H1 (cell line): ENCODE results near the gene FERMT2. TPM values are rescaled to one million over a fixed set of nuclear protein-coding genes. Genes with fewer than 3 reads are reported as not detected.

ENCODE experiments used
- CTCF ChIA-PET: fragments of 300-600 bp; sonication (Branson Sonifier 250); formaldehyde crosslinking; loops from one replicate; lab custom pipeline; 2021; ENCODE audit not compliant: partially characterized antibody; lab: Charles Lee
- POLR2A ChIA-PET: fragments of 300-600 bp; sonication (Branson Sonifier 250); formaldehyde crosslinking; loops from one replicate; lab custom pipeline; 2021; ENCODE audit warnings: inconsistent platforms; ENCODE audit not compliant: partially characterized antibody; lab: Charles Lee
- DNase-seq, 2 experiments: peaks; one replicate each; pipeline versions ENCODE4 v3.0.0 to v3.0.0-alpha.2; 2010 to 2022; ENCODE audit warnings: low spot score in 2 of 2, low read depth in 1 of 2, mixed read lengths in 1 of 2
- FAIRE-seq: peaks from 2 replicates; lab custom pipeline; 2011; peaks lifted over from hg19 to GRCh38; lab: Jason Lieb, UNC
- H2AFZ ChIP-seq: 2 replicates; pipeline ENCODE4 v1.8.1; 2012; ENCODE audit warnings: low read length, inconsistent platforms
- H2AK5ac ChIP-seq: 2 replicates; pipeline ENCODE4 v1.6.1; 2013; ENCODE audit warnings: low read depth, low read length
- H2BK120ac ChIP-seq: replicated peaks from 2 replicates; pipeline ENCODE3; 2013; ENCODE audit warnings: low read depth, low read length, inconsistent platforms
- H2BK12ac ChIP-seq: 2 replicates; pipeline ENCODE4 v1.6.1; 2013; ENCODE audit warnings: low read depth, low read length
- H2BK15ac ChIP-seq: 2 replicates; pipeline ENCODE4 v1.6.1; 2013; ENCODE audit warnings: low read length
- H2BK20ac ChIP-seq: 2 replicates; pipeline ENCODE4 v1.6.1; 2013; ENCODE audit warnings: low read length
- H2BK5ac ChIP-seq: 2 replicates; pipeline ENCODE4 v1.6.1; 2013; ENCODE audit warnings: low read depth, low read length
- H3K14ac ChIP-seq: 2 replicates; pipeline ENCODE4 v1.6.1; 2013; ENCODE audit warnings: inconsistent platforms; ENCODE audit not compliant: insufficient read length
- H3K18ac ChIP-seq: 2 replicates; pipeline ENCODE4 v1.6.1; 2013; ENCODE audit warnings: low read length; ENCODE audit errors: extremely low read depth
- H3K23ac ChIP-seq: 2 replicates; pipeline ENCODE4 v1.6.1; 2013; ENCODE audit warnings: inconsistent platforms; ENCODE audit not compliant: insufficient read length
- H3K23me2 ChIP-seq: 2 replicates; pipeline ENCODE4 v1.6.1; 2013; ENCODE audit warnings: low read depth, low read length
- H3K27ac ChIP-seq: 2 replicates; pipeline ENCODE4 v1.6.1; 2011; ENCODE audit warnings: low read depth, low read length, inconsistent platforms
- H3K27me3 ChIP-seq, 4 experiments: replicated peaks in 1 of 4; 1 replicate in 1 of 4; 2 replicates in 3 of 4; pipeline versions ENCODE4 v1.6.1 to v1.8.1; 2011 to 2013; ENCODE audit warnings: low read length in 3 of 4, mild to moderate bottlenecking in 3 of 4, inconsistent platforms in 2 of 4, mixed read lengths in 2 of 4, moderate library complexity in 1 of 4; ENCODE audit not compliant: control insufficient read depth in 3 of 4, insufficient read depth in 3 of 4; ENCODE audit errors: extremely low read depth in 1 of 4
- H3K36me3 ChIP-seq, 4 experiments: 2 replicates each; pipeline versions ENCODE4 v1.6.1 to v1.8.1; 2011 to 2013; ENCODE audit warnings: mild to moderate bottlenecking in 4 of 4, low read length in 3 of 4, moderate library complexity in 2 of 4, control low read depth in 1 of 4, inconsistent platforms in 1 of 4; ENCODE audit not compliant: insufficient read depth in 4 of 4, control insufficient read depth in 2 of 4
- H3K4ac ChIP-seq: replicated peaks from 2 replicates; pipeline ENCODE3; 2013; ENCODE audit warnings: low read length, low read depth, mixed read lengths, inconsistent platforms; ENCODE audit not compliant: insufficient read length
- H3K4me1 ChIP-seq, 4 experiments: replicated peaks in 1 of 4; 1 replicate in 1 of 4; 2 replicates in 3 of 4; pipeline versions ENCODE4 v1.6.1 to v1.8.1; 2011 to 2013; ENCODE audit warnings: low read length in 3 of 4, inconsistent platforms in 2 of 4, mixed read lengths in 1 of 4; ENCODE audit not compliant: insufficient read depth in 4 of 4, control insufficient read depth in 3 of 4
- H3K4me2 ChIP-seq, 2 experiments: 2 replicates each; pipeline versions ENCODE4 v1.6.1 to v1.8.1; 2011 to 2013; ENCODE audit warnings: low read depth in 2 of 2, low read length in 2 of 2, control low read depth in 1 of 2, inconsistent platforms in 1 of 2, mild to moderate bottlenecking in 1 of 2; ENCODE audit not compliant: insufficient read depth in 1 of 2
- H3K4me3 ChIP-seq, 4 experiments: fragments of 200-600, 300-600 bp in 1 of 4; sonication (generic), shearing (Covaris generic), sonication (Bioruptor Twin) in 1 of 4; 2 replicates each; pipeline versions ENCODE4 v1.5.1 to v1.8.1; 2011 to 2016; ENCODE audit warnings: low read length in 4 of 4, low read depth in 3 of 4, control low read depth in 2 of 4, inconsistent platforms in 2 of 4, mild to moderate bottlenecking in 2 of 4, mixed read lengths in 1 of 4, moderate library complexity in 1 of 4; ENCODE audit not compliant: insufficient read depth in 2 of 4; ENCODE audit errors: extremely low read depth in 1 of 4
- H3K56ac ChIP-seq: replicated peaks from 2 replicates; pipeline ENCODE3; 2013; ENCODE audit warnings: low read depth, mild to moderate bottlenecking, mixed read lengths, low read length, inconsistent platforms; ENCODE audit not compliant: insufficient read length
- H3K79me1 ChIP-seq: 2 replicates; pipeline ENCODE4 v1.6.1; 2013; ENCODE audit warnings: low read depth, low read length, control low read depth
- H3K79me2 ChIP-seq, 2 experiments: 2 replicates each; pipeline versions ENCODE4 v1.6.1 to v1.8.1; 2012 to 2013; ENCODE audit warnings: low read length in 2 of 2, mild to moderate bottlenecking in 2 of 2, inconsistent platforms in 1 of 2; ENCODE audit not compliant: insufficient read depth in 2 of 2, control insufficient read depth in 1 of 2
- H3K9ac ChIP-seq, 4 experiments: replicated peaks in 1 of 4; 1 replicate in 1 of 4; 2 replicates in 3 of 4; pipeline versions ENCODE4 v1.6.1 to v1.8.1; 2011 to 2013; ENCODE audit warnings: low read depth in 3 of 4, low read length in 3 of 4, control low read depth in 2 of 4, mild to moderate bottlenecking in 2 of 4, moderate library complexity in 2 of 4, inconsistent platforms in 1 of 4; ENCODE audit errors: extremely low read depth in 1 of 4
- H3K9me3 ChIP-seq, 2 experiments: 2 replicates each; pipeline versions ENCODE4 v1.6.1 to v1.8.1; 2012 to 2013; ENCODE audit warnings: mild to moderate bottlenecking in 2 of 2, moderate library complexity in 2 of 2, control low read depth in 1 of 2, inconsistent platforms in 1 of 2, low read depth in 1 of 2, low read length in 1 of 2, mixed read lengths in 1 of 2; ENCODE audit not compliant: insufficient read depth in 2 of 2
- H4K20me1 ChIP-seq, 2 experiments: replicated peaks in 1 of 2; 2 replicates each; pipeline versions ENCODE3 to v1.8.1; 2011 to 2013; ENCODE audit warnings: inconsistent platforms in 2 of 2, low read length in 2 of 2, mild to moderate bottlenecking in 1 of 2; ENCODE audit not compliant: insufficient read depth in 2 of 2, control insufficient read depth in 1 of 2
- H4K5ac ChIP-seq: 2 replicates; pipeline ENCODE4 v1.6.1; 2013; ENCODE audit warnings: low read length, low read depth, mixed read lengths, inconsistent platforms; ENCODE audit not compliant: insufficient read length
- H4K8ac ChIP-seq: 2 replicates; pipeline ENCODE4 v1.8.0; 2013; ENCODE audit warnings: mild to moderate bottlenecking, moderate library complexity, low read length, inconsistent platforms; ENCODE audit not compliant: insufficient read depth; ENCODE audit errors: extremely low read depth
- H4K91ac ChIP-seq: replicated peaks from 2 replicates; pipeline ENCODE3; 2013; ENCODE audit warnings: low read length, mixed read lengths, inconsistent platforms; ENCODE audit not compliant: insufficient read length
- ATF2 ChIP-seq: IDR thresholded peaks from 2 replicates; pipeline ENCODE4 v1.6.1; 2012; ENCODE audit warnings: low read length, inconsistent platforms
- CEBPB ChIP-seq: IDR thresholded peaks from 2 replicates; pipeline ENCODE4 v1.6.1; 2012; ENCODE audit warnings: low read depth, low read length
- KDM5A ChIP-seq: fragments of 200-600 bp; IDR thresholded peaks from 2 replicates; pipeline ENCODE4 v1.7.1; 2012; ENCODE audit warnings: mild to moderate bottlenecking, low read length, inconsistent platforms, mixed read lengths
- RAD21 ChIP-seq, 2 experiments: IDR thresholded peaks in 1 of 2; conservative IDR thresholded peaks in 1 of 2; 2 replicates each; pipeline ENCODE4 v1.6.1; 2011; ENCODE audit warnings: low read depth in 2 of 2, low read length in 2 of 2, improper control_type of control experiment in 1 of 2, inconsistent platforms in 1 of 2, mild to moderate bottlenecking in 1 of 2, moderate library complexity in 1 of 2
- RFX5 ChIP-seq: IDR thresholded peaks from 2 replicates; pipeline ENCODE4 v1.6.1; 2011; ENCODE audit warnings: low read depth, low read length, improper control_type of control experiment, borderline replicate concordance
- RNF2 ChIP-seq: fragments of 200-900, 300-1000 bp; sonication (generic); IDR thresholded peaks from 2 replicates; pipeline ENCODE4 v1.7.1; 2016; ENCODE audit warnings: borderline replicate concordance, low read depth, mild to moderate bottlenecking, antibody characterized with exemption, low read length; ENCODE audit not compliant: poor library complexity, severe bottlenecking; ENCODE audit errors: missing control alignments
- RXRA ChIP-seq: IDR thresholded peaks from 2 replicates; pipeline ENCODE4 v1.6.1; 2011; ENCODE audit warnings: low read depth, mild to moderate bottlenecking, low read length, moderate library complexity; ENCODE audit not compliant: insufficient read depth
- TAF7 ChIP-seq: optimal IDR thresholded peaks from 2 replicates; pipeline ENCODE3; 2011; ENCODE audit warnings: low read depth, mild to moderate bottlenecking, inconsistent platforms, low read length, moderate library complexity, borderline replicate concordance
- TCF12 ChIP-seq: IDR thresholded peaks from 2 replicates; pipeline ENCODE4 v1.6.1; 2011; ENCODE audit warnings: low read depth, mild to moderate bottlenecking, low read length
- YY1 ChIP-seq: IDR thresholded peaks from 2 replicates; pipeline ENCODE4 v1.6.1; 2011; ENCODE audit warnings: low read depth, mild to moderate bottlenecking, low read length
- WGBS, 2 experiments: shearing (Covaris generic) in 1 of 2; methylation state at CpG; one replicate each; pipeline versions ENCODE4 v1.1.6 to v1.1.7; 2013 to 2015; ENCODE audit warnings: low lambda C conversion rate in 2 of 2, mixed read lengths in 2 of 2, inconsistent platforms in 1 of 2, low coverage in 1 of 2, missing lambda C conversion rate in 1 of 2; ENCODE audit not compliant: insufficient replicate concordance in 2 of 2, insufficient coverage in 1 of 2, insufficient read length in 1 of 2; ENCODE audit errors: extremely low coverage in 1 of 2, missing lambda C conversion rate in 1 of 2; 5-methylcytosine and 5-hydroxymethylcytosine counted together
- polyA plus RNA-seq, 7 experiments: library from polyadenylated mRNA; depleted of rRNA in 3 of 7; stranded (reverse) in 5 of 7; unstranded in 2 of 7; fragments of >200 nt in 5 of 7; fragments of 200-250 nt in 2 of 7; gene quantifications; 1 replicate in 5 of 7; 2 replicates in 1 of 7; 4 replicates in 1 of 7; pipeline versions ENCODE4 v1.2.1 to v1.2.3, GENCODE V29; 2011 to 2013; ENCODE audit warnings: missing spikeins in 2 of 7, mixed read lengths in 2 of 7
- total RNA-seq: library from RNA; stranded (reverse); fragmentation: NEBNext Ultra II Directional; extraction: Animal tissue kit (Norgen Biotek cat#: 25700); gene quantifications from 2 replicates; pipeline ENCODE4 v1.2.1, GENCODE V29; 2021

FERMT2 gene
- total and polyA plus RNA-seq, 2 of the 8 experiments (the other 6 are each of a cell fraction or from before 2014, with no cell fraction given): 53.3 to 142 TPM

DNA sequence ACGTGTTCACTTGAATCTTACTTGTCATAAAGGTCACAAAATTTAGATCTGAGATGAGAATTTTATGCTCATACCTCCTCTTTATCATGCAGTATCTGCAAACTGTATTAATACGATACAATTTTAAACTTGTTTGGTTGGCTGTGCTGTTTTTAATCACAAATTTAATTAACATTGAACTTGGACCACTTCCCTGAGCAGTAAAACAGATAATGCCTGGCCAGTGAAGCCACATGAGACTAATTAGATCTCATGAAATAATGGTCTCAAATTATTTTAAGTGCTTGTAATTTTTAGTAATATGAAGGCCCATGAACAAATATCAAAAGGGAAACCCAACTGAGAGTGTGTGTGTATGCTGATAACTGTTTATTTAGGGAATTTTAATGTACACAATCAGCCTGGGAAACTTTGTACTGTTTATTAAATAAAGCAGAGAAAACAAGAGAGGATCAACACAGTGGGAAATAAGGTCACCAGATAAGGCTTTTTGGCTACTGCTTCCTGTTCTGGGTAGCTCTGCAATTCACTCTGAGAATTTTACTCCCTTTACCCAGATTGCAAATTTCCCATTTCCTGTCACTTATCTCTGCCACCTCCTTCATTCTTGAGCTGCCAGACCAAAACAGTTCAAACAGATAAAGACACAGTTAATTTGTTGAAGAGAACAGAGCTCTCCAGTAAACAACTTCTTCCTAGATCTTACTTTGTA is 97.9 kb downstream of the FERMT2 start:
- Histone ChIP-seq H2BK5ac (no peak overlapping the region), H2AFZ (no peak overlapping the region), H3K27ac (no peak overlapping the region), H2BK20ac (no peak overlapping the region), H3K4me3 (no peak overlapping the region), H3K27me3 (no peaks in the 10 kb centered on the region), H2AK5ac (no peak overlapping the region), H3K14ac (no peak overlapping the region), H3K79me2 (no peaks in the 10 kb centered on the region), H4K5ac (no peak overlapping the region), H3K4me2 (no peak overlapping the region), H3K23ac (no peak overlapping the region), H2BK12ac (no peak overlapping the region), H3K4ac (no peak overlapping the region), H3K36me3 (peaks cover 0 to 9% (median 2%) of the 10 kb centered on the region in 4 experiments; a peak in 3 of 8 replicates), H4K8ac (no peak overlapping the region), H3K9ac (no peak overlapping the region), H3K9me3 (no peaks in the 10 kb centered on the region), H3K79me1 (no peaks in the 10 kb centered on the region), H3K18ac (no peak overlapping the region), H3K4me1 (peaks cover 0 to 3% (median 0%) of the 10 kb centered on the region in 4 experiments; a peak in 1 of 7 replicates), H4K20me1 (no peaks in the 10 kb centered on the region), H2BK15ac (no peak overlapping the region), H2BK120ac (no peak overlapping the region), H3K56ac (no peak overlapping the region), H3K23me2 (no peaks in the 10 kb centered on the region), H4K91ac (no peak overlapping the region)
- ChIA-PET POLR2A (interaction anchor here (1.6 to 2.2 kb wide), 2 partner anchors 9 to 20 kb away, joined by 4 to 6 read pairs; no protein-coding TSS in a partner anchor), CTCF (interaction anchor here (0.5 to 1.4 kb wide), 2 partner anchors 16 to 54 kb away, joined by 3 read pairs; no protein-coding TSS in a partner anchor)
- FAIRE-seq (no peak), DNase-seq (no peak)
- 90% methylated on average over 2 of the region's 2 CpGs; no CpG with 5 or more reads in 1 of the 2 experiments for WGBS, 2 experiments
- TF ChIP-seq RAD21 (IDR thresholded peaks at IDR 0.05 in 1 of 2, conservative IDR thresholded peaks at IDR 0.05 in 1 of 2; ENCODE audit: low read depth in 2 of 2, low read length in 2 of 2): no peak
- no peak for TF ChIP-seq ATF2
- no peak for TF ChIP-seq YY1
- TF ChIP-seq KDM5A: no peak
- no peak for TF ChIP-seq RNF2
- no peak for TF ChIP-seq RXRA
- TF ChIP-seq TCF12: no peak
- TF ChIP-seq CEBPB: no peak
- TF ChIP-seq RFX5: no peak
- no peak for TF ChIP-seq TAF7
